T-helper 1 cell (primary cell): Measurements from ENCODE around the gene IQCN.

Source experiments
- DNase-seq, 5 donors: peaks; one replicate each; pipeline ENCODE4 v3.0.0-alpha.2; 2012 to 2020

The IQCN gene

GRCh38 chr19:18208098-18208951 is 65.9 kb downstream of the IQCN start:
- DNase-seq: peak in 2 of 5 donors; percentile 43 to 44
